Right atrium auricular region (tissue), 2 donors: Measurements from ENCODE around the gene C1orf116. TPM values are rescaled to one million over a fixed set of nuclear protein-coding genes. Genes with fewer than 3 reads are reported as not detected.
"Not testable (repeated sequence)": the region's sequence is repeated elsewhere in the genome, so short reads cannot be mapped to it uniquely, and the experiment has no call there.

Experiments
- DNase-seq: peaks from one replicate; pipeline ENCODE4 v3.0.0-alpha.2; 2019; ENCODE audit warnings: low spot score
- H3K27ac ChIP-seq, 2 donors: fragments of 200-600 bp; sonication (generic); 1 replicate in 1 of 2; 2 replicates in 1 of 2; pipeline ENCODE4 v1.5.1; 2016 to 2019
- H3K27me3 ChIP-seq, 2 donors: fragments of 200-600 bp; sonication (generic); one replicate each; pipeline versions ENCODE4 v1.5.1 to v1.6.0; 2017 to 2019
- H3K36me3 ChIP-seq: fragments of 200-600 bp; sonication (generic); one replicate; pipeline ENCODE4 v1.5.1; 2016
- H3K4me1 ChIP-seq, 2 donors: fragments of 200-600 bp; sonication (generic); one replicate each; pipeline versions ENCODE4 v1.5.1 to v1.6.0; 2017 to 2019
- H3K4me3 ChIP-seq, 2 donors: fragments of 200-600 bp; sonication (generic); 1 replicate in 1 of 2; 2 replicates in 1 of 2; pipeline ENCODE4 v1.5.1; 2017 to 2019; ENCODE audit warnings: mild to moderate bottlenecking in 1 of 2, moderate library complexity in 1 of 2
- H3K9me3 ChIP-seq, 2 donors: fragments of 200-600 bp; sonication (generic); one replicate each; pipeline ENCODE4 v1.5.1; 2019
- total RNA-seq, 2 donors: library from RNA; depleted of rRNA; stranded (reverse); fragments of >200 nt; gene quantifications; one replicate each; pipeline ENCODE4 v1.1.0, GENCODE V29; 2016
- TF ChIP-seq, protein P1 (sequence below), 2 donors: fragments of 200-600 bp; sonication (generic); IDR thresholded peaks; one replicate each; pipeline ENCODE4 v1.5.1; 2019; ENCODE audit warnings: antibody characterized with exemption in 2 of 2

Gene C1orf116
- total RNA-seq, 2 donors from 2014 or later, result 0.07 to 0.35 TPM

DNA sequence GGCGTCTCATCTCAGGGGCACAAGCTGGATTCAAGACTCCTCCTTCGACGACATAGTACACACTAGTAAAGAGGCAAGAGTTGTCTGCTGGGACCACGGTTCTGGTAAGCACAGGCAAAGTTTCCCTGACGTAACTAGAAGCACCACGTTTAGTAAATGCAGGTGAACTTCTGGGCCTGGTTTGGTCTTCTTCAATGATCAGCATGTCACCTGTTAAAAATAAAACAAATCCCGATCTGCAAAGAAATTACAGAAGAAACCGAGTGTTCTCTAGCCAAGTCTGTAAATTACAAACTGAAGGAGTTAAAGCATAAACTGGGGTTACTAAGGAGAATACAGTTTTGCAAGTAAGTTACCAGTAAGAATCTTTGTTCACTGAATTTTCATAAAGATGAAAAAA is 17.0 kb upstream of the C1orf116 start:
- H3K27me3 ChIP-seq, result no peaks in the 10 kb centered on the region
- peak overlapping the region; percentile 79 to 83 for H3K4me3 ChIP-seq
- TF ChIP-seq, protein P1, sequence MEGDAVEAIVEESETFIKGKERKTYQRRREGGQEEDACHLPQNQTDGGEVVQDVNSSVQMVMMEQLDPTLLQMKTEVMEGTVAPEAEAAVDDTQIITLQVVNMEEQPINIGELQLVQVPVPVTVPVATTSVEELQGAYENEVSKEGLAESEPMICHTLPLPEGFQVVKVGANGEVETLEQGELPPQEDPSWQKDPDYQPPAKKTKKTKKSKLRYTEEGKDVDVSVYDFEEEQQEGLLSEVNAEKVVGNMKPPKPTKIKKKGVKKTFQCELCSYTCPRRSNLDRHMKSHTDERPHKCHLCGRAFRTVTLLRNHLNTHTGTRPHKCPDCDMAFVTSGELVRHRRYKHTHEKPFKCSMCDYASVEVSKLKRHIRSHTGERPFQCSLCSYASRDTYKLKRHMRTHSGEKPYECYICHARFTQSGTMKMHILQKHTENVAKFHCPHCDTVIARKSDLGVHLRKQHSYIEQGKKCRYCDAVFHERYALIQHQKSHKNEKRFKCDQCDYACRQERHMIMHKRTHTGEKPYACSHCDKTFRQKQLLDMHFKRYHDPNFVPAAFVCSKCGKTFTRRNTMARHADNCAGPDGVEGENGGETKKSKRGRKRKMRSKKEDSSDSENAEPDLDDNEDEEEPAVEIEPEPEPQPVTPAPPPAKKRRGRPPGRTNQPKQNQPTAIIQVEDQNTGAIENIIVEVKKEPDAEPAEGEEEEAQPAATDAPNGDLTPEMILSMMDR (IDR thresholded peaks at IDR 0.05), result no peak
- H3K36me3 ChIP-seq, result peaks cover 12% of the 10 kb centered on the region
- no peaks in the 10 kb centered on the region for H3K9me3 ChIP-seq
- peak overlapping the region in 1 of 2 donors; percentile 97 for H3K27ac ChIP-seq
- H3K4me1 ChIP-seq, result peaks cover 0 to 69% of the 10 kb centered on the region in 2 donors
- no peak for DNase-seq

DNA sequence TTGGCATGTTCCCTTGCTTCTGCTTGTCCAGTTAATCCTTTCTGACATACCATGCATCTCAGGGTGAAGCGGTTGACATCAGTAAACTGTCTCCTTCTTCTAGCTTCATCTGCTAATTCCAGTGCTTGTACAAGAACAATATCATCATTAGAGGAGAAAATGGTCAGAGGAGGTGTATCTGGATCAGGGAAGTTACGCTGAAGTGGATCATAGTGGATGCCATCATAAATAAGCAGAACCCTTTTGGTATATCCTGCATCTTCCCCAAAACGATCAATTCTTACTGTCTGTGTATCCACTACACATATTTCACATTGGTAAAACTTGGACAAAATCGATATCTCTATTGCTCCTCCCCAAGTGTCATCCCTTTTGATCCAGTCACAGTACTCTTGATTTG is 16.5 kb upstream of the C1orf116 start:
- Histone ChIP-seq H3K4me3 (no peak overlapping the region), H3K27me3 (no peaks in the 10 kb centered on the region), H3K9me3 (no peaks in the 10 kb centered on the region), H3K27ac (no peak overlapping the region), H3K36me3 (peaks cover 12% of the 10 kb centered on the region), H3K4me1 (peaks cover 0 to 69% of the 10 kb centered on the region in 2 donors)
- DNase-seq, result no peak
- TF ChIP-seq, protein P1 (IDR thresholded peaks at IDR 0.05), result no peak

DNA sequence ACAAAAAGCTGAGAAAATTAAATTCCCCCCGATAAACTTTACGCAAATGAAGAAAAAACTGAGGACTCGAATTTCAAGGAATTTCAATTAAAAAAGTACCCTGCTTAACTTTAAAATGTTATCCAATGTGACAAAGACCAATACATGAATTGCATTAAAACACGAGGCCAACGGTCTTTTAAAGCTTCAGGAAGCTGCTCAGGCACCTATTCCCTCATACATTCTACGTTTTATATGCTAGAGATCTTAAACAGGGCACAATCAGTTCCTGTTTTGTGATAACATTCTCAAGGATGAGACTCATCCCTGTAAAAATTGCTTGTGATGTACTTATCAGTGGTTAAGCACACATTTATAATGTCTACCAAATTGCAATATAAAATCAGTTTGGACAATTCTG is 15.5 kb upstream of the C1orf116 start:
- peaks cover 0 to 69% of the 10 kb centered on the region in 2 donors for H3K4me1 ChIP-seq
- no peaks in the 10 kb centered on the region for H3K9me3 ChIP-seq
- TF ChIP-seq, protein P1 (IDR thresholded peaks at IDR 0.05), result no peak
- H3K27me3 ChIP-seq, result no peaks in the 10 kb centered on the region
- H3K4me3 ChIP-seq, result no peak overlapping the region
- H3K27ac ChIP-seq, result no peak overlapping the region
- H3K36me3 ChIP-seq, result peaks cover 12% of the 10 kb centered on the region
- no peak for DNase-seq

DNA sequence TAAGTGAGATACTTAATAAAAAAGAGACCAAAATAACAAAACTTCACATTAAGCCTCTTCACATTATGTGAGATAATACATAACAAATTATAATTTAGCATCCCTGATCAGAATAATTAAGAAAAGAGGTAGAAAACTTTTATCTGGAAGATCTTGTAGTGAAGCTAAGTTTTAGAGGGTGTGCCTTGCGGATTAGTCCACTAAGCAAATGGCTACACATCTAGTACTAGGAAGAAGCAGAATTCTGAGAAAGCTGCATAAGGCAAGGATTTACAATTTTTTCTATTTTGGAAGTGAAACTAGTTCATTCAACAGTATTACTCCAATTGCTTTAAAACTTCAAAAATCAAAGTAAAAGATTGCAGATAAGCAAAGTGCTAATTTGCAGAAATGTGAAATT is 14.9 kb upstream of the C1orf116 start:
- Histone ChIP-seq H3K36me3 (peaks cover 12% of the 10 kb centered on the region), H3K9me3 (no peaks in the 10 kb centered on the region), H3K27me3 (no peaks in the 10 kb centered on the region), H3K27ac (no peak overlapping the region), H3K4me1 (peaks cover 0 to 67% of the 10 kb centered on the region in 2 donors), H3K4me3 (no peak overlapping the region)
- DNase-seq, result no peak
- TF ChIP-seq, protein P1 (IDR thresholded peaks at IDR 0.05), result no peak

DNA sequence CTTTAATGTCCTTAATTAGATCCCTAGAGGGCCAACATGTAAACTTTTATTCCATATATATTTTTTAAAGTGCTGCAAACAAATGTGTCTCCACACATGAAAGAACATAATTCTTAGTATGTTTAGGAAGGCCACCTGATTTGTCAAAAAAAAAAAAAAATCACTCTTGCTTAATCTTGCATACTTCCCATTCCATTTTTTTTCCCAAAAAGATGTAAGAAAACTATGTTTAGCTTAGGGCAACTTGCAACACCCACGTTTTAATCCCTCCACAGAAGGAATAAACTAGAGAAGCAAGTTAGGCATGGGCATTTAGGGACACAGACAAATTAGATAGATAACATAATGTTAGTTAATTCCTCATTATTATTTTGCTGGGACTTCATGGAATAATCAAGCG is 12.9 kb upstream of the C1orf116 start:
- no peak for DNase-seq
- TF ChIP-seq, protein P1 (IDR thresholded peaks at IDR 0.05), result no peak
- Histone ChIP-seq H3K27me3 (no peaks in the 10 kb centered on the region), H3K9me3 (no peaks in the 10 kb centered on the region), H3K27ac (no peak overlapping the region), H3K4me1 (peaks cover 0 to 52% of the 10 kb centered on the region in 2 donors), H3K4me3 (no peak overlapping the region), H3K36me3 (peaks cover 12% of the 10 kb centered on the region)

DNA sequence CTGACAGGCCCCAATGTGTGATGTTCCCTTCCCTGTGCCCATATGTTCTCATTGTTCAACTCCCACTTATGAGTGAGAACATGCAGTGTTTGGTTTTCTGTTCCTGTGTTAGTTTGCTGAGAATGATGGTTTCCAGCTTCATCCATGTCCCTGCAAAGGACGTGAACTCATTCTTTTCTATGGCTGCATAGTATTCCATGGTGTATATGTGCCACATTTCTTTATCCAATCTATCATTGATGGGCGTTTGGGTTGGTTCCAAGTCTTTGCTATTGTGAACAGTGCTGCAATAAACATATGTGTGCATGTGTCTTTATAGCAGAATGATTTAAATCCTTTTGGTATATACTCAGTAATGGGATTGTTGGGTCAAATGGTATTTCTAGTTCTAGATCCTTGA is 8.8 kb upstream of the C1orf116 start:
- H3K4me1 ChIP-seq, result peaks cover 0 to 19% of the 10 kb centered on the region in 2 donors
- DNase-seq, H3K9me3 ChIP-seq, H3K36me3 ChIP-seq, H3K4me3 ChIP-seq, H3K27me3 ChIP-seq, H3K27ac ChIP-seq: not testable (repeated sequence)
